Osteocyte (in vitro differentiated cells): ENCODE measurements around the gene FGF14. TPM values are rescaled to one million over a fixed set of nuclear protein-coding genes. Genes with fewer than 3 reads are reported as not detected.

Experiments
- DNase-seq: peaks from one replicate; pipeline ENCODE4 v3.0.0; 2021; ENCODE audit warnings: mixed read lengths; ENCODE audit not compliant: unreplicated experiment; ENCODE audit errors: extremely low spot score
- H3K27ac Mint-ChIP-seq: one replicate; pipeline ENCODE4 v1.8.0; 2021; ENCODE audit warnings: mild to moderate bottlenecking, mixed read lengths; ENCODE audit not compliant: unreplicated experiment
- H3K27me3 Mint-ChIP-seq: one replicate; pipeline ENCODE4 v1.8.0; 2021; ENCODE audit warnings: mixed read lengths; ENCODE audit not compliant: unreplicated experiment
- H3K36me3 Mint-ChIP-seq: one replicate; pipeline ENCODE4 v1.8.0; 2021; ENCODE audit warnings: mixed read lengths; ENCODE audit not compliant: unreplicated experiment
- H3K4me1 Mint-ChIP-seq: one replicate; pipeline ENCODE4 v1.8.0; 2021; ENCODE audit warnings: mixed read lengths; ENCODE audit not compliant: unreplicated experiment
- H3K4me3 Mint-ChIP-seq: one replicate; pipeline ENCODE4 v1.8.0; 2021; ENCODE audit warnings: mild to moderate bottlenecking, moderate library complexity, mixed read lengths; ENCODE audit not compliant: unreplicated experiment
- H3K9me3 Mint-ChIP-seq: one replicate; pipeline ENCODE4 v1.8.0; 2021; ENCODE audit warnings: mixed read lengths; ENCODE audit not compliant: unreplicated experiment
- CTCF ChIP-seq: fragments of 200-600 bp; sonication (generic); IDR thresholded peaks from 2 replicates; pipeline ENCODE4 v1.5.0; 2021; ENCODE audit warnings: antibody characterized with exemption, mild to moderate bottlenecking, moderate library complexity
- total RNA-seq: library from RNA; stranded (reverse); gene quantifications from 2 replicates; pipeline ENCODE4 v1.2.1, GENCODE V29; 2021

Gene FGF14
- total RNA-seq, 1 donor from 2014 or later: 0.24 TPM

GRCh38 chr13:102040812-102041211 lies 361.0 kb downstream of the FGF14 start:
- Mint-ChIP-seq H3K36me3 (no peaks in the 10 kb centered on the region), H3K4me3 (no peak overlapping the region), H3K4me1 (no peaks in the 10 kb centered on the region), H3K9me3 (no peaks in the 10 kb centered on the region), H3K27me3 (peaks cover 52% of the 10 kb centered on the region), H3K27ac (no peak overlapping the region)
- no peak for DNase-seq
- TF ChIP-seq CTCF: no peak

- Mint-ChIP-seq H3K9me3 (no peaks in the 10 kb centered on the region), H3K4me3 (no peak overlapping the region)
Observed at GRCh38 chr13:102039264-102039663, 362.6 kb downstream of the FGF14 start.

GRCh38 chr13:102038787-102039186 lies 363.1 kb downstream of the FGF14 start:
- no peaks in the 10 kb centered on the region for H3K36me3 Mint-ChIP-seq
- H3K27me3 Mint-ChIP-seq: peaks cover 49% of the 10 kb centered on the region
- no peak for TF ChIP-seq CTCF
- H3K27ac Mint-ChIP-seq: no peak overlapping the region
- no peak overlapping the region for H3K4me3 Mint-ChIP-seq
- H3K4me1 Mint-ChIP-seq: no peaks in the 10 kb centered on the region
- H3K9me3 Mint-ChIP-seq: no peaks in the 10 kb centered on the region
- no peak for DNase-seq

More at GRCh38 chr13:102039264-102039663, 362.6 kb downstream of the FGF14 start:
- Mint-ChIP-seq H3K4me1 (no peaks in the 10 kb centered on the region), H3K27me3 (peaks cover 49% of the 10 kb centered on the region), H3K27ac (no peak overlapping the region), H3K36me3 (no peaks in the 10 kb centered on the region)
- DNase-seq: no peak
- TF ChIP-seq CTCF: no peak

GRCh38 chr13:102035969-102036368 lies 365.9 kb downstream of the FGF14 start:
- no peaks in the 10 kb centered on the region for H3K36me3 Mint-ChIP-seq
- H3K4me1 Mint-ChIP-seq: no peaks in the 10 kb centered on the region
- no peak overlapping the region for H3K27ac Mint-ChIP-seq
- DNase-seq: no peak
- H3K27me3 Mint-ChIP-seq: peaks cover 47% of the 10 kb centered on the region
- TF ChIP-seq CTCF: no peak
- H3K4me3 Mint-ChIP-seq: no peak overlapping the region
- no peaks in the 10 kb centered on the region for H3K9me3 Mint-ChIP-seq

- H3K4me3 Mint-ChIP-seq: no peak overlapping the region
- no peak overlapping the region for H3K27ac Mint-ChIP-seq
- TF ChIP-seq CTCF: no peak
- DNase-seq: no peak
- H3K9me3 Mint-ChIP-seq: no peaks in the 10 kb centered on the region
- H3K4me1 Mint-ChIP-seq: no peaks in the 10 kb centered on the region
- peaks cover 58% of the 10 kb centered on the region for H3K27me3 Mint-ChIP-seq
- no peaks in the 10 kb centered on the region for H3K36me3 Mint-ChIP-seq
Observed at GRCh38 chr13:102033857-102034331, 368.0 kb downstream of the FGF14 start.
